ENCODE measurements around the gene RP9.
A peak's percentile ranks its signal among the peaks of the same experiment; 100 is the strongest.

The RP9 gene, protein sequence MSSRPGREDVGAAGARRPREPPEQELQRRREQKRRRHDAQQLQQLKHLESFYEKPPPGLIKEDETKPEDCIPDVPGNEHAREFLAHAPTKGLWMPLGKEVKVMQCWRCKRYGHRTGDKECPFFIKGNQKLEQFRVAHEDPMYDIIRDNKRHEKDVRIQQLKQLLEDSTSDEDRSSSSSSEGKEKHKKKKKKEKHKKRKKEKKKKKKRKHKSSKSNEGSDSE

DNA sequence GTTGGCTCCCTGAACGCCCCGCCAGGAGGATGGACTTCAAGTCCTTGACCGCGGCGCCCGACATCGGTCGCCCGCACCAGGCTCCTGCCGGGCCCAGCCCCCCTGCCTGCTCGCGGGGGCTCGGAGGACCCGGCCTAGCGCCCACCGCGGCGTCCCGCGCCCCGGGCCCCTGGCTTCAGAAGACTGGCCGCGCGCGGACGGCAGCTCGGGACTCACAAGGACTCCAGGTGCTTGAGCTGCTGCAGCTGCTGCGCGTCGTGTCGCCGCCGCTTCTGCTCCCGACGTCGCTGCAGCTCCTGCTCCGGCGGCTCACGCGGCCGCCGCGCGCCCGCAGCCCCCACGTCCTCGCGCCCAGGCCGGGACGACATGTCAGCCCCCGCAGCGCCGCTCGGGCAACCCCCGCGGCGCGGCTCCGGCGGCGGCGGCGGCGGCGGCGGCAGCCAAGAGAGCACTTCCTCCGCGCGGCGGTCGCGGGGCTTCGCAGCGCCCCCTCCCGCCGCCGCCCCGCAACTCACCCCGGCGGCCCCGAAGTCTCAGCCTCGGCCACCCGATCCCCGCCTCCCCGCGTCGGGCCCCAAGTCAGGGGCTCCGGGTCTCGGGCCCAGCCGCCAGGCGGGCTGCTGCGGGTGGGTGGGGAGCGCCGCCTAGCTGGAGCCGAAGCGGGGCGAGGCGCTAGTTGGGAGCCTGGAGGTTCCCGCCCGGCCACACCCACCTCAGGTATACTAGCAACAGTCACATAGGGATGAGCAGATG is at the start of gene RP9:
RP9 (minus strand) TSS at position 400 of the 753 bp plus-strand sequence; CDS start at position 368, 32 bp downstream.
- DNase-seq (ENCODE audit: low read depth): peak; percentile 30
- H3K4me3 ChIP-seq (ENCODE audit: control insufficient read depth, low read depth, low read length): peak within 1 kb of the TSS; percentile 85
- TF ChIP-seq, protein P1, sequence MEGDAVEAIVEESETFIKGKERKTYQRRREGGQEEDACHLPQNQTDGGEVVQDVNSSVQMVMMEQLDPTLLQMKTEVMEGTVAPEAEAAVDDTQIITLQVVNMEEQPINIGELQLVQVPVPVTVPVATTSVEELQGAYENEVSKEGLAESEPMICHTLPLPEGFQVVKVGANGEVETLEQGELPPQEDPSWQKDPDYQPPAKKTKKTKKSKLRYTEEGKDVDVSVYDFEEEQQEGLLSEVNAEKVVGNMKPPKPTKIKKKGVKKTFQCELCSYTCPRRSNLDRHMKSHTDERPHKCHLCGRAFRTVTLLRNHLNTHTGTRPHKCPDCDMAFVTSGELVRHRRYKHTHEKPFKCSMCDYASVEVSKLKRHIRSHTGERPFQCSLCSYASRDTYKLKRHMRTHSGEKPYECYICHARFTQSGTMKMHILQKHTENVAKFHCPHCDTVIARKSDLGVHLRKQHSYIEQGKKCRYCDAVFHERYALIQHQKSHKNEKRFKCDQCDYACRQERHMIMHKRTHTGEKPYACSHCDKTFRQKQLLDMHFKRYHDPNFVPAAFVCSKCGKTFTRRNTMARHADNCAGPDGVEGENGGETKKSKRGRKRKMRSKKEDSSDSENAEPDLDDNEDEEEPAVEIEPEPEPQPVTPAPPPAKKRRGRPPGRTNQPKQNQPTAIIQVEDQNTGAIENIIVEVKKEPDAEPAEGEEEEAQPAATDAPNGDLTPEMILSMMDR (conservative IDR thresholded peaks at IDR 0.05; ENCODE audit: control insufficient read depth, insufficient read depth, low read depth, low read length): no peak

DNA sequence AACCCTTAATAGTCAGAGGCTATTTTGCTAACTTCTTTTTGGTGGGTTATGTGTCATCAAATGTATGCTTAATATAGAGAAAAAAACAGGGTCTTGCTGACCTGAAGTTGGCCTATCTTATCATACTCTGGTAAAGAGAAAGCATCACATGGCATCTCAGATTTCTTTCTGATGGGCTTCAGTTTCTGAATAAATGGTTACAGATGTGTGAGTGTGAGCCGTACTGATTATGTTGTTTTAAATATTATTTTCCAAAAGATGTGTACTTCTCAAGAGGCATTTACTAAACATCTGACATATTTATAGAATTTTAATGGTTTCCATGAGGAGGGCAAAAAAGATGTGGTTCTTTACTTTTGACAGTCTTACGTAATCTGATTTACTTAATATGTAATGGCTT is 48.6 kb upstream of the RP9 start:
- peak; percentile 42 for DNase-seq (ENCODE audit: low read depth)
- no peak overlapping the region for H3K4me3 ChIP-seq (ENCODE audit: control insufficient read depth, low read depth, low read length)
- TF ChIP-seq, protein P1 (conservative IDR thresholded peaks at IDR 0.05; ENCODE audit: control insufficient read depth, insufficient read depth, low read depth, low read length): no peak

DNA sequence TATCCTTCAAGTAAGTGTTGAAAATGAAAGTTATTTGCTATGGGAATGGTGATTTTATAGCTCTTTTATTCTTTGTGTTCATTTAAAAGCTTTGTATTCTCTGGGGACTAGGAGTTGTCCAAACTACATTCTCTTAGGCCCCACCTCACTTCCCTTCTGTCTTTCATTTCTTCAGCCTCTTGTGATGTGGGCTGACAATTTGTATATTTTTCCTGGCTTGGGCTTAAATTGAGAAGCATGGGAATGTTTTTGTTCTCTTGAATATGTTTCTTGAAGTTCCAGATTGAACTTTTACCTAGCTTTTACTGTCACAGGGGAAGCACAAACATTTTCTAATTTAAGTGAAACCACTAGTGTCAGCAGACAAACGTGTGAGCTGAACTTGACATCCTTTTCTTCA is 48.1 kb upstream of the RP9 start:
- DNase-seq (ENCODE audit: low read depth): peak; percentile 56
- TF ChIP-seq, protein P1 (conservative IDR thresholded peaks at IDR 0.05; ENCODE audit: control insufficient read depth, insufficient read depth, low read depth, low read length): no peak
- no peak overlapping the region for H3K4me3 ChIP-seq (ENCODE audit: control insufficient read depth, low read depth, low read length)

DNA sequence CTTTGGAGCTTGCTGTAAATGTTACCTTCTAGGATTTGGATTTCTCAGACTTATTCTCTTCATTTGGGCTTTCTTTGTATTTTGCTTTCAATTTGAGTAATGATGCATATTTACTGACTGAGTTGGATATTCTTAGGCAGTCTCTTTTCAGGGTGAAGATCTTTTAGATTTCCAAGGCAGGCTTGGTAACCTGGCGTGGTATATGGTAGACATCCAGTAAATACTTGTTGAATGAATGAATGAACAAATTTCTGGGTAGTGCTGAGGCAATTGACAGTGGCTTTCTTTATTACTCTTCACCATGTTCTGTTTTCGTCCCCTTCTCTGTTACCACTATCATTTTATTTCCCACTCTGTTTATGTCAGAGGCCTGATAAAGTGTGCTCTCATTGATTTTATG is 47.2 kb upstream of the RP9 start:
- DNase-seq (ENCODE audit: low read depth): no peak
- no peak overlapping the region for H3K4me3 ChIP-seq (ENCODE audit: control insufficient read depth, low read depth, low read length)
- TF ChIP-seq, protein P1 (conservative IDR thresholded peaks at IDR 0.05; ENCODE audit: control insufficient read depth, insufficient read depth, low read depth, low read length): no peak

DNA sequence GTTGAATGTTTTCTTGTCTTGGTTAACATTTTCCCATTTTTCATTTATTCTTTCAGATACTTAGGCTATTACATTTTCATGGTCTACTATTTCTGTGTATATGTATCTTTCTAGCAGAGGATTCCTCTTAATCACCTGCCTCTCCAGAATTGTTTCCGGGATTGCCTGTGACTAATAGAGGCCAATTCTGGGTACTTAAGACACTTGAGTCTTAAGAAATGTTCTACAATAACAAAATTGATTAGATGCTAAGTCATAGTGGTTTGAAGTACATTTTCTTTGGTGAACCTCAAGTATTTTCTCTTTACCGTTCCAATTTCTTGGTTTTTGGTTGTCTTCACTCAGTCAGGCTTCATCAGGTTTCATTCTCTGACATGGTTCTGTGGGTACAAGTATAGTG is 46.6 kb upstream of the RP9 start:
- H3K4me3 ChIP-seq (ENCODE audit: control insufficient read depth, low read depth, low read length): no peak overlapping the region
- TF ChIP-seq, protein P1 (conservative IDR thresholded peaks at IDR 0.05; ENCODE audit: control insufficient read depth, insufficient read depth, low read depth, low read length): no peak
- peak; percentile 75 for DNase-seq (ENCODE audit: low read depth)

DNA sequence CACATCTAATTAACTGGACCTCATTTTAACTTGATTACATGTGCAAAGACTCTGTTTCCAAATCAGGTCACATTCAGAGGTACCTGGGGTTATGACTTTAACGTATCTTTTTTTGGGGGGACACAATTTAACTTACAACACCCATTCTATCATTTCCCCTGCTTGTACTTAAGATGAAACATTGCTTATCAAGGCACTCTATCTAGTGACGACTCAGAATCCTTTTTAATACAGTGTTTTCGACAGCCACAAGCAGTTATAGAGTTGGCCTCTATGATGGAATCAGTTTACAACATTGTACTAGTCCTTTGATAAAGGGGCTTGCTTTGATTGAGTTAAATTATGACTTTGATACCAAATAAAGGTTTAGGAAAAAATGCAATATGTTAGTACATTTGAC is 42.9 kb upstream of the RP9 start:
- no peak for DNase-seq (ENCODE audit: low read depth)
- TF ChIP-seq, protein P1 (conservative IDR thresholded peaks at IDR 0.05; ENCODE audit: control insufficient read depth, insufficient read depth, low read depth, low read length): no peak
- no peak overlapping the region for H3K4me3 ChIP-seq (ENCODE audit: control insufficient read depth, low read depth, low read length)

All from fibroblast of mammary gland (primary cell).